ENCODE results near the gene DHX8.

The DHX8 gene

DNA sequence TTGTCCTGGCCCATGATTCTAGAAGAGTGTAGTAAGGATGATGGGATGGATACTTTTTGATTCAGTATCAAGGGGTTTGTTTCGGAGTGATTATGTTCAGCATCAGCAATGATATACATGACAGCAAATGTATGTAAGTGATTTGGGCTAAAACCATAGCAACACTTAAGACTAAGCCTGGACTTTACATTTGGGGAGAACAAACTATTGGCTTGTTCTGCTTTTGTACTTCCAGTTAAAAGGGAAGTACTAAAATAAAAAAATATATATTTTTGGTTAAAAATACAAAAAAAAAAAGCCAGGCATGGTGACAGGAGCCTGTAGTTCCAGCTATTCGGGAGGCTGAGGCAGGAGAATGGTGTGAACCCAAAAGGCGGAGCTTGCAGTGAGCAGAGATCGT, 20.5 kb upstream of the DHX8 start:
- TF ChIP-seq, protein P1, sequence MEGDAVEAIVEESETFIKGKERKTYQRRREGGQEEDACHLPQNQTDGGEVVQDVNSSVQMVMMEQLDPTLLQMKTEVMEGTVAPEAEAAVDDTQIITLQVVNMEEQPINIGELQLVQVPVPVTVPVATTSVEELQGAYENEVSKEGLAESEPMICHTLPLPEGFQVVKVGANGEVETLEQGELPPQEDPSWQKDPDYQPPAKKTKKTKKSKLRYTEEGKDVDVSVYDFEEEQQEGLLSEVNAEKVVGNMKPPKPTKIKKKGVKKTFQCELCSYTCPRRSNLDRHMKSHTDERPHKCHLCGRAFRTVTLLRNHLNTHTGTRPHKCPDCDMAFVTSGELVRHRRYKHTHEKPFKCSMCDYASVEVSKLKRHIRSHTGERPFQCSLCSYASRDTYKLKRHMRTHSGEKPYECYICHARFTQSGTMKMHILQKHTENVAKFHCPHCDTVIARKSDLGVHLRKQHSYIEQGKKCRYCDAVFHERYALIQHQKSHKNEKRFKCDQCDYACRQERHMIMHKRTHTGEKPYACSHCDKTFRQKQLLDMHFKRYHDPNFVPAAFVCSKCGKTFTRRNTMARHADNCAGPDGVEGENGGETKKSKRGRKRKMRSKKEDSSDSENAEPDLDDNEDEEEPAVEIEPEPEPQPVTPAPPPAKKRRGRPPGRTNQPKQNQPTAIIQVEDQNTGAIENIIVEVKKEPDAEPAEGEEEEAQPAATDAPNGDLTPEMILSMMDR (IDR thresholded peaks at IDR 0.05; ENCODE audit: control insufficient read depth, insufficient read depth, low read depth, low read length, missing control alignments) = no peak
- no peak overlapping the region for H3K4me3 ChIP-seq (ENCODE audit: control insufficient read depth, low read depth, low read length)
- DNase-seq (ENCODE audit: low read depth) = no peak

DNA sequence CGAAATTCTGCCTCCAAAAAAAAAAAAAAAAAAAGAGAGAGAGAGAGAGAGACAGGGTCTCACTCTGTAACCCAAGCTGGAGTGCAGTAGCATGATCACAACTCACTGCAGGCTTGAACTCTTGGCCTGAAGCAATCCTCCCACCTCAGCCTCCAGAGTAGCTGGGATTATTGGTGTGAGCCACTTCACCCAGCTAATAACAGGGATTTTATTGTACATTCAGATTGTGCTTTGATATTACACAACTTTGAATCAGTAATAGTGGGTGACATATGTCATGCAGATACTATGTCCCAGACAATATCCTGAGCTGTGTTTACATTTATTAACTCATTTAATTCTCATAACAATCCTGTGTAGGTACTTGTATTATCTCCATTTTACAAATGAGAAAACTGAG, 19.7 kb upstream of the DHX8 start:
- DNase-seq (ENCODE audit: low read depth) = no peak
- H3K4me3 ChIP-seq (ENCODE audit: control insufficient read depth, low read depth, low read length) = no peak overlapping the region
- TF ChIP-seq, protein P1 (IDR thresholded peaks at IDR 0.05; ENCODE audit: control insufficient read depth, insufficient read depth, low read depth, low read length, missing control alignments) = no peak

DNA sequence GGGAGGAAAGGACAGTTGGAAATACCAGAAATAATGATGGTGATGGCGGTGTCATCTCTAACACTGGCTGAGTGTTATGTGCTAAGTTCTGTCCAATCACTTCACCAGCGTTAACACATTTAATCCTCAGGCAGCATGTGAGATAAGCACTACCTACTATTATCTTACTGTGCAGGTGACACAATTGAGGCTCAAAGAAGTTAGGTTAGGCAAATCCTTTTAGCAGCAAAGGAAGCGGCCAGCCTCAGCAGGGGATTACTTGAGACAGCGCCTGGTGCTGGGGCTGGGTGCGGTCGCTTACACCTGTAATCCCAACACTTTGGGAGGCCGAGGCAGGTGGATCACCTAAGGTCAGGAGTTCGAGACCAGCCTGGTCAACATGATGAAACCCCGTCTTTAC, 18.7 kb upstream of the DHX8 start:
- DNase-seq (ENCODE audit: low read depth) = no peak
- no peak overlapping the region for H3K4me3 ChIP-seq (ENCODE audit: control insufficient read depth, low read depth, low read length)
- TF ChIP-seq, protein P1 (IDR thresholded peaks at IDR 0.05; ENCODE audit: control insufficient read depth, insufficient read depth, low read depth, low read length, missing control alignments) = no peak

DNA sequence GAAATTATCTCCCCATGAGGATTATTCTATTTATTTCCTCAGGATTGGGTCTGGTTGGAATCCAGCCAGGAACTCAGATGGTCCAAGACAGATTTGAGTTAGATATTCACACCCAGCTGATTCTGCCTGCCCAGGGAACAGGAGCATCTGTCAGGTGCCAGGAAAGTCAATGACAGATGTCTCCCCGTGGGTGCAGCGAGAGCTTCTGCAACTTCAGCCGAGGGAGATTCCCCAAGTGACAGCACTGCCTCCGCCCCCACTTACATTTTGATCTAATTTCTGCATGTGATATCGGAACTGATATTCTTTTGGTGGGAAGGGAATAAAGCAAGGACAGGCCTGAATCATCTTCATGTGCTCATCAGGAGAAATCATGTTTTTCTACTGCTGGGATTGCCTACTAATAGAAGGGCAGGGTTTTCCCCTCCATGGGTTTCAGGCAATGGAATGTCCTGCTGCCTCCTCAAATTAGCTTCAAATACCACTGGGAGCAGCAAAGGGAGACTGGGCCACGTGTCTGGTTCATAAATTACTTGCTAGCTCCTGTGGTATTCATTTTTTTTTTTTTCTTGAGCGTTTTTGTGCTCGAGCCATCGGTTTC, 15.7 kb upstream of the DHX8 start:
- TF ChIP-seq, protein P1 (IDR thresholded peaks at IDR 0.05; ENCODE audit: control insufficient read depth, insufficient read depth, low read depth, low read length, missing control alignments) = no peak
- peak; percentile 85 for DNase-seq (ENCODE audit: low read depth)
- no peak overlapping the region for H3K4me3 ChIP-seq (ENCODE audit: control insufficient read depth, low read depth, low read length)

DNA sequence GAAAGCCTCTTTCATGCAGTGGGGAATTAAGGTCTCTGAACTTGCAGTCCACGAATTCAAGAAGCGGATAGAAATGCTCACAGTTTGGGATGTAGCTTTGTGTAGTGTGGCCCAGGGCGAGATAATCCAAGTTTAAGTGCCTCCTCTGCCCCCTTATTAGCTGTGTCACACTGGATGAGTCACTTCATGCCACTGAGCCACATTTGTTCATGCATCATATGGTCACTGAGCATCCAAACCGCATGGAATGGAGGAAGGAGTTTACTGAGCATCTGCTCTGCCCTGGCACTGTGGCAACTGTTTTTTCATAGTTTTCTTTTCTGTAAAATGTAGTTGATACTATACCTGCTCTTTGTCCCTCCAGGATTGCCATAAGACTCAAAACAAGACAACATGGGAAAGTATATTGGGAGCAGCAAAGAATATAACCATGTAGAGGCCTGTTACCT, 15.1 kb upstream of the DHX8 start:
- TF ChIP-seq, protein P1 (IDR thresholded peaks at IDR 0.05; ENCODE audit: control insufficient read depth, insufficient read depth, low read depth, low read length, missing control alignments) = no peak
- H3K4me3 ChIP-seq (ENCODE audit: control insufficient read depth, low read depth, low read length) = no peak overlapping the region
- peak; percentile 43 for DNase-seq (ENCODE audit: low read depth)

DNA sequence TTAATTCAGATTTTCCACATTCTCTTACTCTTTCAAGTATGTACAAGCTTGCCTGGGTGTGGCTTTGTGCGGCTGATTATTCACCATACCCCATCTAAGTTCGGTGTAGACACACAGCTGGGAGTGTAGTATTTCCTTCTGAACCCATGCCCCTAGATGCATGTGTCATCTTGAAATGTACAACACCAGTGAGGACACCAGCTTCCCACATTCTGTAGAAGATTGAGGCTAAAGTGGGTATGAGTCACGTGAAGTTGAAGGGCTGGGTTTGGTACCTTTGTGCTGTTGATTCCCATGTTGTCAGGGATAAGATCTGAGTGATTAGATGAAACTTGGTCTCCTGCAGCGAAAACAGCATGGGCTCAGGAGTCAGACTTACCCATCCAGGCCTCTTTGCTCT, 14.6 kb upstream of the DHX8 start:
- DNase-seq (ENCODE audit: low read depth) = peak; percentile 72
- TF ChIP-seq, protein P1 (IDR thresholded peaks at IDR 0.05; ENCODE audit: control insufficient read depth, insufficient read depth, low read depth, low read length, missing control alignments) = no peak
- H3K4me3 ChIP-seq (ENCODE audit: control insufficient read depth, low read depth, low read length) = no peak overlapping the region

Data from AG09309 (cell line).